GM12878 (cell line): Measurements from ENCODE around the gene HIRA. TPM values are rescaled to one million over a fixed set of nuclear protein-coding genes. Genes with fewer than 3 reads are reported as not detected.

Experiments
- ATAC-seq: fragments of 200-7000 bp; cut with Tn5 transposase; 3 replicates; pipeline ENCODE4 v1.9.1; 2020; ENCODE audit warnings: mild to moderate bottlenecking, moderate library complexity
- BruUV-seq: library from RNA; stranded (reverse); fragments of 400-500 nt; replicated peaks from 2 replicates; lab custom pipeline; 2021; lab: Mats Ljungman, UMichigan
- CTCF ChIA-PET: fragments of 300-600 bp; sonication (Branson Sonifier 250); formaldehyde crosslinking; extraction: SDS; loops from one replicate; lab custom pipeline; 2021; ENCODE audit warnings: inconsistent platforms; lab: Yijun Ruan, JAX
- POLR2A ChIA-PET: fragments of 350-600 bp; formaldehyde crosslinking; extraction: SDS; loops from one replicate; lab custom pipeline; 2021; ENCODE audit warnings: inconsistent platforms; lab: Charles Lee
- RAD21 ChIA-PET: fragments of 300-600 bp; sonication (Branson Sonifier 250); formaldehyde crosslinking; loops from one replicate; lab custom pipeline; 2023; ENCODE audit warnings: antibody characterized with exemption; ENCODE audit not compliant: unreplicated experiment; lab: Charles Lee
- SMC1A ChIA-PET: fragments of 300-600 bp; sonication (Branson Sonifier 250); formaldehyde crosslinking; loops from one replicate; lab custom pipeline; 2023; ENCODE audit not compliant: unreplicated experiment, uncharacterized antibody; lab: Charles Lee
- DNase-seq: peaks from one replicate; pipeline ENCODE4 v3.0.0-alpha.2; 2011; ENCODE audit warnings: low read depth, low spot score
- FAIRE-seq: peaks from 3 replicates; lab custom pipeline; 2011; peaks lifted over from hg19 to GRCh38; lab: Jason Lieb, UNC
- H2AFZ ChIP-seq: 2 replicates; pipeline ENCODE4 v1.6.0; 2011; ENCODE audit warnings: low read depth, low read length, control low read depth; ENCODE audit not compliant: control insufficient read depth
- H3K27ac ChIP-seq: 2 replicates; pipeline ENCODE4 v1.5.1; 2011; ENCODE audit warnings: control low read depth; ENCODE audit not compliant: control insufficient read depth, insufficient read depth
- H3K27me3 ChIP-seq, 2 experiments: replicated peaks in 1 of 2; 2 replicates each; pipeline versions ENCODE4 v1.6.0 to v1.6.1; 2011; ENCODE audit warnings: low read length in 1 of 2; ENCODE audit not compliant: control insufficient read depth in 2 of 2, insufficient read depth in 2 of 2
- H3K36me3 ChIP-seq, 2 experiments: 2 replicates each; pipeline ENCODE4 v1.5.1; 2011; ENCODE audit warnings: low read length in 1 of 2; ENCODE audit not compliant: control insufficient read depth in 2 of 2, insufficient read depth in 2 of 2
- H3K4me1 ChIP-seq: 2 replicates; pipeline ENCODE4 v1.6.1; 2011; ENCODE audit warnings: mild to moderate bottlenecking, low read length, moderate library complexity, mixed read lengths; ENCODE audit not compliant: control insufficient read depth, insufficient read depth
- H3K4me2 ChIP-seq: 2 replicates; pipeline ENCODE4 v1.6.0; 2011; ENCODE audit warnings: control low read depth; ENCODE audit not compliant: control insufficient read depth, insufficient read depth
- H3K4me3 ChIP-seq: fragments of 200-600 bp; sonication (generic); 2 replicates; pipeline ENCODE4 v1.5.1; 2016
- H3K79me2 ChIP-seq: 2 replicates; pipeline ENCODE4 v1.6.0; 2011; ENCODE audit warnings: low read length; ENCODE audit not compliant: control insufficient read depth, insufficient read depth
- H3K9ac ChIP-seq: 2 replicates; pipeline ENCODE4 v1.8.0; 2011; ENCODE audit warnings: low read length, control low read depth, mixed read lengths; ENCODE audit not compliant: control insufficient read depth, insufficient read depth
- H3K9me3 ChIP-seq: replicated peaks from 3 replicates; pipeline ENCODE4 v1.5.1; 2011; ENCODE audit warnings: mild to moderate bottlenecking, low read length; ENCODE audit not compliant: control insufficient read depth, insufficient read depth
- H4K20me1 ChIP-seq: 2 replicates; pipeline ENCODE4 v1.6.0; 2011; ENCODE audit not compliant: control insufficient read depth, insufficient read depth
- CREM ChIP-seq: IDR thresholded peaks from 2 replicates; pipeline ENCODE4 v1.6.1; 2014; ENCODE audit warnings: antibody characterized with exemption, low read depth
- ELK1 ChIP-seq: IDR thresholded peaks from 2 replicates; pipeline ENCODE4 v1.6.1; 2012; ENCODE audit warnings: low read depth, low read length, improper control_type of control experiment
- FOS ChIP-seq: IDR thresholded peaks from 3 replicates; pipeline ENCODE4 v1.6.1; 2011; ENCODE audit warnings: borderline replicate concordance; ENCODE audit not compliant: insufficient read length; ENCODE audit errors: extremely low read depth
- KLF5 ChIP-seq: fragments of 450-650 bp; IDR thresholded peaks from 2 replicates; pipeline ENCODE4 v1.6.1; 2014; ENCODE audit warnings: mild to moderate bottlenecking; ENCODE audit not compliant: partially characterized antibody
- SMAD5 ChIP-seq: IDR thresholded peaks from 2 replicates; pipeline ENCODE4 v1.6.1; 2016; ENCODE audit warnings: antibody characterized with exemption, low read depth
- SRF ChIP-seq, 2 experiments: IDR thresholded peaks; 2 replicates each; pipeline ENCODE4 v1.6.1; 2011; ENCODE audit warnings: low read depth in 2 of 2, low read length in 2 of 2, mild to moderate bottlenecking in 1 of 2, moderate library complexity in 1 of 2
- STAT1 ChIP-seq: fragments of 450-650 bp; conservative IDR thresholded peaks from 2 replicates; pipeline ENCODE4 v1.6.1; 2014; ENCODE audit warnings: antibody characterized with exemption, mild to moderate bottlenecking
- WGBS: methylation state at CpG from one replicate; pipeline ENCODE4 v1.1.6; 2016; ENCODE audit warnings: low lambda C conversion rate; ENCODE audit not compliant: insufficient replicate concordance, insufficient coverage; ENCODE audit errors: missing lambda C conversion rate; 5-methylcytosine and 5-hydroxymethylcytosine counted together
- in situ Hi-C: fragments of 300-500 bp; cut with MboI; formaldehyde crosslinking; loops from 9 replicates; pipeline ENCODE4 v1.14.3; 2018; ENCODE audit warnings: mixed read lengths
- intact Hi-C: fragments of 100-400 bp; cut with micrococcal nuclease; formaldehyde crosslinking; loops from one replicate; pipeline ENCODE4 v1.14.2; 2022; ENCODE audit not compliant: unreplicated experiment
- polyA plus RNA-seq, 11 experiments: library from polyadenylated mRNA; depleted of rRNA in 4 of 11; unstranded in 6 of 11; stranded (reverse) in 5 of 11; fragments of >200 nt; fragmentation: Nextera tagmentation in 4 of 11; fragmentation: Illumina TruSeq in 1 of 11; extraction: Ambion mirVana in 4 of 11; extraction: Trizol in 1 of 11; gene quantifications; 1 replicate in 1 of 11; 2 replicates in 10 of 11; pipeline versions ENCODE4 v1.2.1 to v1.2.3, GENCODE V29; 2011 to 2016; ENCODE audit warnings: inconsistent platforms in 2 of 11, missing spikeins in 2 of 11, low read depth in 1 of 11
- total RNA-seq, 4 experiments: library from RNA; depleted of rRNA in 3 of 4; stranded (reverse); fragments of >200 nt in 3 of 4; fragmentation: Illumina TruSeq in 1 of 4; extraction: Trizol in 1 of 4; gene quantifications; 2 replicates each; pipeline versions ENCODE4 v1.2.1 to v1.2.3, GENCODE V29; 2013 to 2021

HIRA gene
- total and polyA plus RNA-seq, 10 of the 15 experiments (the other 5 are each of a cell fraction or from before 2014, with no cell fraction given), result 0.34 to 32.7 (median 14.5) TPM

- no peak for TF ChIP-seq KLF5
- no peak for TF ChIP-seq FOS
Measured at GRCh38 chr22:19398652-19399051, 32.9 kb downstream of the HIRA start (continued).

- H3K79me2 ChIP-seq, result no peaks in the 10 kb centered on the region
- WGBS, result 88% methylated on average over 6 of the region's 6 CpGs
- no peak overlapping the region for H2AFZ ChIP-seq
- DNase-seq (no peak), FAIRE-seq (no peak), ATAC-seq (no peak)
- ChIA-PET POLR2A (no interaction called here), RAD21 (no interaction called here), SMC1A (no interaction called here), CTCF (no interaction called here)
- BruUV-seq, result no TSS peak
- no peaks in the 10 kb centered on the region for H3K9me3 ChIP-seq
- no peak overlapping the region for H3K4me3 ChIP-seq
- no peak for TF ChIP-seq ELK1
- TF ChIP-seq CREM, result no peak
- TF ChIP-seq STAT1, result no peak
- no peaks in the 10 kb centered on the region for H3K27me3 ChIP-seq
- intact Hi-C loops (no loop called here), in situ Hi-C loops (no loop called here)
- no peak overlapping the region for H3K4me2 ChIP-seq
- no peaks in the 10 kb centered on the region for H3K4me1 ChIP-seq
- H3K36me3 ChIP-seq, result peaks cover 13 to 25% of the 10 kb centered on the region in 2 experiments; a peak in 3 of 4 replicates
- no peak overlapping the region for H3K27ac ChIP-seq
- H4K20me1 ChIP-seq, result no peaks in the 10 kb centered on the region
- no peak overlapping the region for H3K9ac ChIP-seq
Measured at GRCh38 chr22:19398206-19398605, 33.3 kb downstream of the HIRA start.

GRCh38 chr22:19397734-19398104 is 33.8 kb downstream of the HIRA start:
- ChIA-PET CTCF (interaction anchor here (0.8 kb wide), 1 partner anchor 16 kb away, joined by 3 read pairs; no protein-coding TSS in a partner anchor), POLR2A (no interaction called here), SMC1A (no interaction called here), RAD21 (no interaction called here)
- in situ Hi-C loops, result no loop called here
- BruUV-seq, result no TSS peak
- DNase-seq (no peak), ATAC-seq (no peak), FAIRE-seq (no peak)
- Histone ChIP-seq H3K36me3 (peaks cover 13 to 25% of the 10 kb centered on the region in 2 experiments; a peak in 3 of 4 replicates), H3K79me2 (no peaks in the 10 kb centered on the region), H4K20me1 (no peaks in the 10 kb centered on the region), H3K4me3 (no peak overlapping the region), H3K9me3 (no peaks in the 10 kb centered on the region), H2AFZ (no peak overlapping the region), H3K27me3 (no peaks in the 10 kb centered on the region), H3K9ac (no peak overlapping the region), H3K4me1 (no peaks in the 10 kb centered on the region), H3K27ac (no peak overlapping the region), H3K4me2 (no peak overlapping the region)
- 96% methylated on average over 3 of the region's 3 CpGs for WGBS
- no peak for TF ChIP-seq SRF (IDR thresholded peaks at IDR 0.05; ENCODE audit: low read depth in 2 of 2, low read length in 2 of 2)
- no peak for TF ChIP-seq SMAD5
- intact Hi-C loops, result no loop called here
